GM21576 (cell line): Measurements from ENCODE around the gene OGFOD3.
"Not testable (repeated sequence)": the region's sequence is repeated elsewhere in the genome, so short reads cannot be mapped to it uniquely, and the experiment has no call there.

ENCODE experiments used
- ATAC-seq: cut with Tn5 transposase; IDR thresholded peaks from one replicate; pipeline ENCODE4 v1.9.1; 2021; ENCODE audit warnings: mild to moderate bottlenecking, moderate library complexity; ENCODE audit not compliant: unreplicated experiment

The OGFOD3 gene

GRCh38 chr17:82435103-82435502 lies 16.7 kb upstream of the OGFOD3 start:
- ATAC-seq = no peak

- ATAC-seq = no peak
Observed at GRCh38 chr17:82434216-82434565, 15.8 kb upstream of the OGFOD3 start.

GRCh38 chr17:82433560-82434215 lies 15.3 kb upstream of the OGFOD3 start:
- ATAC-seq = no peak

GRCh38 chr17:82432017-82432416 lies 13.6 kb upstream of the OGFOD3 start:
- no peak for ATAC-seq

- no peak for ATAC-seq
Observed at GRCh38 chr17:82429824-82430223, 11.4 kb upstream of the OGFOD3 start.

GRCh38 chr17:82428546-82428945 lies 10.2 kb upstream of the OGFOD3 start:
- no peak for ATAC-seq

GRCh38 chr17:82424863-82425159 lies 6.4 kb upstream of the OGFOD3 start:
- ATAC-seq = no peak

- no peak for ATAC-seq
Observed at GRCh38 chr17:82424001-82424862, 5.8 kb upstream of the OGFOD3 start.

GRCh38 chr17:82419540-82419939 lies 1.2 kb upstream of the OGFOD3 start:
- no peak for ATAC-seq

GRCh38 chr17:82416771-82417170 lies 1.6 kb downstream of the OGFOD3 start:
- no peak for ATAC-seq

- ATAC-seq = no peak
Observed at GRCh38 chr17:82416264-82416663, 2.1 kb downstream of the OGFOD3 start.

GRCh38 chr17:82415786-82416185 lies 2.6 kb downstream of the OGFOD3 start:
- no peak for ATAC-seq

- ATAC-seq = no peak
Observed at GRCh38 chr17:82415336-82415735, 3.0 kb downstream of the OGFOD3 start.

GRCh38 chr17:82414548-82415281 lies 3.7 kb downstream of the OGFOD3 start:
- ATAC-seq = no peak

GRCh38 chr17:82412535-82413520 lies 5.6 kb downstream of the OGFOD3 start:
- no peak for ATAC-seq

- not testable (repeated sequence) for ATAC-seq
Observed at GRCh38 chr17:82412081-82412480, 6.3 kb downstream of the OGFOD3 start.

GRCh38 chr17:82411396-82412053 lies 6.9 kb downstream of the OGFOD3 start:
- no peak for ATAC-seq

- no peak for ATAC-seq
Observed at GRCh38 chr17:82410014-82410716, 8.2 kb downstream of the OGFOD3 start.

GRCh38 chr17:82408938-82409318 lies 9.5 kb downstream of the OGFOD3 start:
- ATAC-seq = no peak
